ENCODE measurements around the gene RBM39.
"Not testable (repeated sequence)": the region's sequence is repeated elsewhere in the genome, so short reads cannot be mapped to it uniquely, and the experiment has no call there.

RBM39 gene

GRCh38 chr20:35706591-35707529 is 35.2 kb downstream of the RBM39 start:
- DNase-seq (ENCODE audit: low read depth): not testable (repeated sequence)

- not testable (repeated sequence) for DNase-seq (ENCODE audit: low read depth)
Measured at GRCh38 chr20:35705894-35706293, 36.2 kb downstream of the RBM39 start.

- no peak for DNase-seq (ENCODE audit: low read depth)
Measured at GRCh38 chr20:35704514-35705261, 37.4 kb downstream of the RBM39 start.

GRCh38 chr20:35702824-35703695 is 39.0 kb downstream of the RBM39 start:
- no peak for DNase-seq (ENCODE audit: low read depth)

GRCh38 chr20:35702051-35702823 is 39.8 kb downstream of the RBM39 start:
- DNase-seq (ENCODE audit: low read depth): no peak

GRCh38 chr20:35700625-35701148 is 41.4 kb downstream of the RBM39 start:
- DNase-seq (ENCODE audit: low read depth): no peak

- DNase-seq (ENCODE audit: low read depth): no peak
Measured at GRCh38 chr20:35699957-35700624, 42.0 kb downstream of the RBM39 start.

GRCh38 chr20:35699127-35699956 is 42.7 kb downstream of the RBM39 start, which contains the start of the genes NFS1 and ROMO1:
Gene NFS1, minus strand, starts transcription at chr20:35699352. Its CDS starts 64 bp downstream, at chr20:35699288.
Gene ROMO1, plus strand, starts transcription at chr20:35699405. Its CDS starts 228 bp downstream, at chr20:35699633.
- DNase-seq (ENCODE audit: low read depth): peak; percentile 80

GRCh38 chr20:35698298-35699126 is 43.5 kb downstream of the RBM39 start:
- DNase-seq (ENCODE audit: low read depth): no peak

GRCh38 chr20:35697696-35698297 is 44.3 kb downstream of the RBM39 start:
- no peak for DNase-seq (ENCODE audit: low read depth)

GRCh38 chr20:35695978-35696377 is 46.1 kb downstream of the RBM39 start:
- DNase-seq (ENCODE audit: low read depth): no peak

- DNase-seq (ENCODE audit: low read depth): no peak
Measured at GRCh38 chr20:35695245-35695749, 46.8 kb downstream of the RBM39 start.

GRCh38 chr20:35690265-35690664 is 51.8 kb downstream of the RBM39 start:
- DNase-seq (ENCODE audit: low read depth): no peak

GRCh38 chr20:35686872-35687271 is 55.2 kb downstream of the RBM39 start:
- not testable (repeated sequence) for DNase-seq (ENCODE audit: low read depth)

- not testable (repeated sequence) for DNase-seq (ENCODE audit: low read depth)
Measured at GRCh38 chr20:35685368-35685767, 56.7 kb downstream of the RBM39 start.

- DNase-seq (ENCODE audit: low read depth): no peak
Measured at GRCh38 chr20:35681960-35682359, 60.1 kb downstream of the RBM39 start.

GRCh38 chr20:35680452-35681183 is 61.4 kb downstream of the RBM39 start:
- no peak for DNase-seq (ENCODE audit: low read depth)
